BE2C (cell line): Measurements from ENCODE around the gene RALGAPB.

Source experiments
- DNase-seq: peaks from one replicate; pipeline ENCODE4 v3.0.0-alpha.2; 2020
- H3K27me3 ChIP-seq: fragments of 250-450 bp; sonication (Bioruptor Pico); 2 replicates; pipeline ENCODE4 v1.5.1; 2020; ENCODE audit warnings: mild to moderate bottlenecking
- H3K36me3 ChIP-seq: fragments of 250-450 bp; sonication (Bioruptor Pico); 2 replicates; pipeline ENCODE4 v1.5.1; 2020; ENCODE audit warnings: mild to moderate bottlenecking
- H3K4me1 ChIP-seq: fragments of 250-450 bp; sonication (Bioruptor Pico); 2 replicates; pipeline ENCODE4 v1.5.1; 2020
- H3K4me3 ChIP-seq: 2 replicates; pipeline ENCODE4 v1.5.1; 2011; ENCODE audit warnings: low read depth, low read length
- H3K9me3 ChIP-seq: fragments of 250-450 bp; sonication (Bioruptor Pico); 2 replicates; pipeline ENCODE4 v1.5.1; 2020
- TF ChIP-seq, protein P1 (sequence below): IDR thresholded peaks from 2 replicates; pipeline ENCODE4 v1.5.1; 2012; ENCODE audit warnings: mild to moderate bottlenecking, low read depth, low read length

The RALGAPB gene

DNA sequence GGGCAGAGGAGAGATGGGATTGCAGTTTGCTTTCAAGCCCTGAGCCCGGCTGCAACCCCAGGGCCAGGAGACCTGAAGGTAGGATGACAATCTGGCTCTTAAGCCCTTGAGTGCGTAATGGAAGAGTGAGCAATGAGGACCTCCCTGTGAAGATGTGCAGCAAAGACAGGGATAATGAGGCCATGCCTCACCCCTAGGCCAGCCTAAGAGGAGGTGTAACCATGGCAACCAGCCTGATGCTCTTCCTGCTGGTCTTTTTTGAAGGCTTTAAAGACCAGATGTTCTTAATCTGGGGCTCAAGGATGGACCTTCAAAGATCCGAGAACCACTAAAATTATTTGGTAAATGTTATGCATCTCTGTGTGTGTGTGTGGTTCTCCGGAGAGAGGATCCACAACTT is 137.2 kb downstream of the RALGAPB start:
- H3K9me3 ChIP-seq = no peaks in the 10 kb centered on the region
- H3K36me3 ChIP-seq = no peaks in the 10 kb centered on the region
- H3K4me3 ChIP-seq = no peak overlapping the region
- H3K27me3 ChIP-seq = no peaks in the 10 kb centered on the region
- TF ChIP-seq, protein P1, sequence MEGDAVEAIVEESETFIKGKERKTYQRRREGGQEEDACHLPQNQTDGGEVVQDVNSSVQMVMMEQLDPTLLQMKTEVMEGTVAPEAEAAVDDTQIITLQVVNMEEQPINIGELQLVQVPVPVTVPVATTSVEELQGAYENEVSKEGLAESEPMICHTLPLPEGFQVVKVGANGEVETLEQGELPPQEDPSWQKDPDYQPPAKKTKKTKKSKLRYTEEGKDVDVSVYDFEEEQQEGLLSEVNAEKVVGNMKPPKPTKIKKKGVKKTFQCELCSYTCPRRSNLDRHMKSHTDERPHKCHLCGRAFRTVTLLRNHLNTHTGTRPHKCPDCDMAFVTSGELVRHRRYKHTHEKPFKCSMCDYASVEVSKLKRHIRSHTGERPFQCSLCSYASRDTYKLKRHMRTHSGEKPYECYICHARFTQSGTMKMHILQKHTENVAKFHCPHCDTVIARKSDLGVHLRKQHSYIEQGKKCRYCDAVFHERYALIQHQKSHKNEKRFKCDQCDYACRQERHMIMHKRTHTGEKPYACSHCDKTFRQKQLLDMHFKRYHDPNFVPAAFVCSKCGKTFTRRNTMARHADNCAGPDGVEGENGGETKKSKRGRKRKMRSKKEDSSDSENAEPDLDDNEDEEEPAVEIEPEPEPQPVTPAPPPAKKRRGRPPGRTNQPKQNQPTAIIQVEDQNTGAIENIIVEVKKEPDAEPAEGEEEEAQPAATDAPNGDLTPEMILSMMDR = no peak
- no peak for DNase-seq
- H3K4me1 ChIP-seq = no peaks in the 10 kb centered on the region

DNA sequence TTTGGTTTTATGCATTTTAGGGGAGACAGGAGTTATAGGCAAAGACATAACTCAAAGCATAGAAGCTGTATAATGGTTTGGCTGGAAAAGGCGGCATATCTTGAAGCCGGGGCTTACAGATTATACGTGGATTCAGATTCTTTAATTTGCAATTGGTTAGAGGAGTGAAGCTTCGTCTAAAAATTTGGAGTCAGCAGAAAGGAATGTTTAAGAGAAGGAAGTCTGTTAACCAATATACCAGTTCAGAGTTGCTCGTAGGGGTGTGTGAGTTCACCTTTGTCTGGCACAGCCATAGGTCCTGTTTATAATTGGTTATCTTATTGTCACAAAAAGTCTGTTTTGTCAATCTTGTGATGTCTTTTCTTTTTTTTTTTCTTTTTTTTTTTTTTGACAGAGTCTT is 137.9 kb downstream of the RALGAPB start:
- H3K27me3 ChIP-seq = no peaks in the 10 kb centered on the region
- no peaks in the 10 kb centered on the region for H3K9me3 ChIP-seq
- no peak for DNase-seq

DNA sequence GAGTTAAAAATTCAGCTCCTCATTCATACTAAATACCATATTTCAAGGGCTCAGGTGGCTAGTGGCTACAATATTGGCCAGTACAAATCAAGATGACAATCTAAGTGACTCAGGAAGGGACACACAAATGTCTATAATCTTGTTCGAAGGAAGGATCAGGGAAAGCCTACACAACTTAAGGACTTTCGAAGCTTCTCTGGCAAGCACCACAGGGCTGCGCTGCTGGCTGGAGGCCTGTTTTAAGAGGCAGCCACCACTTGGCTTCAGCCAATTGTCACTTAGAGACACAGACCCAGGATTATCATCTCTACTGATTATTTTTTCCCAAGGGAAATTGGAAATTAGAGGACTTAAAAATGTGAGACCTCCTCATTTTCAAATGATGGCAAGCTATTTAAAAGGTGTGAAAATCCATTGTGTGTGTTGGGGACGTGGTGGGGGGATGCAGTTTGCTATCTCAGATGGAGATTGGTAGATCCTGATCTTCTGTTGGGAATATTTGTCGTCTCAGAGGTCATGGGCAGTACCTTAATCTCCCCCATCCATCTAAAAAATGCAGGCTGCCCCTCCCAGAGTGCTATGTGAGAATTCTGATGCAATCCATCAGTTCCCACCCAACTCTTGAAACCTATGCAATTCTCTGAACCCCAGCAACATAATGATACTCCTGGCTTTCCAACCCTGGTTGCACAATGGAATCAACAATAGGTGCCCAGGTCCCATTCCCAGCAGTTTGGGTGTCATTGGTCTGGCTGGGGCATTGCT is 140.3 kb downstream of the RALGAPB start:
- no peak for DNase-seq
- no peaks in the 10 kb centered on the region for H3K36me3 ChIP-seq
- TF ChIP-seq, protein P1 = no peak
- no peaks in the 10 kb centered on the region for H3K27me3 ChIP-seq
- H3K9me3 ChIP-seq = no peaks in the 10 kb centered on the region
- no peaks in the 10 kb centered on the region for H3K4me1 ChIP-seq
- H3K4me3 ChIP-seq = no peak overlapping the region

More for the DNA sequence above, 137.9 kb downstream of the RALGAPB start:
- H3K4me3 ChIP-seq = no peak overlapping the region
- TF ChIP-seq, protein P1 = no peak
- no peaks in the 10 kb centered on the region for H3K4me1 ChIP-seq
- no peaks in the 10 kb centered on the region for H3K36me3 ChIP-seq

DNA sequence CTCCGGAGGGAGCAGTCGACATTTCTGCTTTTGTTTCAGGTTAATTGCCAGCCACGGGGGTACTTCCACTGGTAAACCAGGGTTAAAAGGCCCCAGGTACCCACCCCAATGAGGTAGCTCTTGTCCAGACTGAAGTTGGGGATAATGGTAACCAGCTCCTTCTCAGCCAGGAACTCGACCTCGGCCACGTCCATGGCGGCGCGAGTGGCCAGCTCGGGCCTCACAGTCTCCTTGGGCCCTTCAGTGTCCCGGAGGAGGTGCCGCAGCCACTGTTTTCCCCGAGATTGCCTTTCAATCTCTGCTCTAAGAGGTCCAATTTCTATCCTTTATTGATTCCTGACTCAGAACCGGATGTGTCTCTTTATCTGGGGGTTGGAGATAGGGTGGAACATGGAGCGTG is 142.6 kb downstream of the RALGAPB start:
- no peaks in the 10 kb centered on the region for H3K4me1 ChIP-seq
- TF ChIP-seq, protein P1 = no peak
- no peak for DNase-seq
- H3K4me3 ChIP-seq = no peak overlapping the region
- H3K36me3 ChIP-seq = no peaks in the 10 kb centered on the region
- no peaks in the 10 kb centered on the region for H3K27me3 ChIP-seq
- no peaks in the 10 kb centered on the region for H3K9me3 ChIP-seq

DNA sequence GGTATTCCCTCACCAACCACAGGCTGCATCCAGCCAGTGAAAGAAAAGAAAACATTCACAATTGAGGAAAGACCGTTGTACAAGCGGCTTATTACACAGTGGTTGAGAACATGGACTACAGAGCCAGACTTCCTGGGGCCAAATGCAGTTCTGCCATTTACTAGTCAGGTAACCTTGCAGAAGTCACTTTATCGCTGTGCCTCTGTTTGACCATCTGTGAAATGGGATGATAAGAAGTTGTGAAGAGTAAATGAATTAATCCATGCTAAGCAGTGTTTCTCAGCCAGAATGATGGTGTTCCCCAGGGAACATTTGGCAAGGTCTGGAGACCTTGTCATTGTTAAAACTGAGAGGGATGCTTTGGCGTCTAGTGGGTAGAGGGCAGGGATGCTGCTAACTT is 143.8 kb downstream of the RALGAPB start:
- Histone ChIP-seq H3K4me3 (no peak overlapping the region), H3K9me3 (no peaks in the 10 kb centered on the region), H3K27me3 (no peaks in the 10 kb centered on the region), H3K4me1 (no peaks in the 10 kb centered on the region), H3K36me3 (no peaks in the 10 kb centered on the region)
- no peak for DNase-seq
- TF ChIP-seq, protein P1 = no peak

DNA sequence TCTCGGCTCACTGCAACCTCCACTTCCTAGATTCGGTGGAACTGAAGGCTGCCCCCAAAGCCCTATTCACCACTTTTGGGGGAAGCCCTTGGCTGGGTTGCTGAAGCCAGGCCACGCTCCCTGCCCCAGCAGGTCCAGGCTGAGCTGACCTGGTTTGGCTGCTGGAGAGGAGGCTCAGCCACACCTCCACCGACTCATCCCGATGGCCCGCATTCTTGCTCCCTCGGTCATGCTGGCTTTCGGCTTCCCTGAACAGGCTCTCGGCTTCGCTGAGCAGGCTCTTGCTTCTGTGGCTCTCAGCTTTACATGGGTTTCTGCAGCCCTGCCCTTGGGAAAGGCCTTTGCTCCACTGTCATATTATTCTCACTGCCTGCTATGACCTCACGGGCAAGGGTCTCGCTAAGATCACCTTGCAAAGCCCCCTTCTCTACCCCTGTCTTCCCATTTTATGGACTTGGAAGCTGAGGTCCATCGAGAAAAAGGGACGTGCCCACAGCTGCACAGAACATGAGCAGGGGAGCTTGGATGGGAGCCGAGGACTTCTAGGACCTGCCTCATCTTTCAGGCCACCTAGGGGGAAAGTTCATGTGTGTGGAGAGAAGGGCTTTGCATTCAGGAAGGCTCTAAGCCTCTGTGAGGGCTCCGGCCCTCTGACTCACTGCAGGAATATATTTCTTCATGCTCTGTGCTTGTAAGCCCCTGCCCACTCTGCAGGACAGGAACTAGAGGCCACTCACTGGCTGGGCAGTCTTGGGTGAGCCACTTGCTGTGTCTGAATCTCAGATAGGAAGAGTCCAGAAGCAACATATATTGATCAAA is 144.6 kb downstream of the RALGAPB start:
- Histone ChIP-seq H3K27me3 (no peaks in the 10 kb centered on the region), H3K9me3 (no peaks in the 10 kb centered on the region), H3K36me3 (no peaks in the 10 kb centered on the region), H3K4me1 (no peaks in the 10 kb centered on the region), H3K4me3 (no peak overlapping the region)
- TF ChIP-seq, protein P1 = no peak
- DNase-seq = no peak
